Neural cell (in vitro differentiated cells): ENCODE data around the gene PTPRT. TPM values are rescaled to one million over a fixed set of nuclear protein-coding genes. Genes with fewer than 3 reads are reported as not detected.

Experiments used
- H2AFZ ChIP-seq: fragments of 200-600, 300-800 bp; sonication (generic), shearing (Covaris generic); 2 replicates; pipeline ENCODE4 v1.6.0; 2014; ENCODE audit warnings: low read depth, mild to moderate bottlenecking, antibody characterized with exemption, low read length, moderate library complexity
- H3F3A ChIP-seq: fragments of 200-600 bp; shearing (Covaris generic); 2 replicates; pipeline ENCODE4 v1.6.1; 2016; ENCODE audit warnings: mild to moderate bottlenecking, moderate library complexity, mixed read lengths, antibody characterized with exemption, low read length; ENCODE audit not compliant: insufficient read depth, poor library complexity, severe bottlenecking
- H3K27ac ChIP-seq: fragments of 200-600, 300-800 bp; sonication (generic), shearing (Covaris generic); 2 replicates; pipeline ENCODE4 v1.5.1; 2014; ENCODE audit warnings: mild to moderate bottlenecking, low read length, moderate library complexity
- H3K27me3 ChIP-seq: fragments of 300-800, 200-600 bp; sonication (generic), shearing (Covaris generic); 2 replicates; pipeline ENCODE4 v1.6.0; 2014; ENCODE audit warnings: mild to moderate bottlenecking, low read depth, low read length, moderate library complexity; ENCODE audit not compliant: insufficient read depth
- H3K36me3 ChIP-seq: fragments of 300-800, 200-600 bp; sonication (generic), shearing (Covaris generic); 2 replicates; pipeline ENCODE4 v1.5.1; 2014; ENCODE audit warnings: mild to moderate bottlenecking, antibody characterized with exemption, low read length, moderate library complexity; ENCODE audit not compliant: insufficient read depth
- H3K4me2 ChIP-seq: fragments of 300-800, 200-600 bp; sonication (generic), shearing (Covaris generic); 2 replicates; pipeline ENCODE4 v1.6.0; 2014; ENCODE audit warnings: mild to moderate bottlenecking, low read length
- H3K4me3 ChIP-seq: fragments of 300-800, 200-600 bp; sonication (generic), shearing (Covaris generic); 2 replicates; pipeline ENCODE4 v1.5.1; 2014; ENCODE audit warnings: mild to moderate bottlenecking, low read length, moderate library complexity
- H3K79me2 ChIP-seq: fragments of 200-600 bp; shearing (Covaris generic); replicated peaks from 2 replicates; pipeline ENCODE4 v1.6.0; 2014; ENCODE audit warnings: mild to moderate bottlenecking, low read length, moderate library complexity; ENCODE audit not compliant: insufficient read depth
- H3K9ac ChIP-seq: fragments of 300-800, 200-600 bp; sonication (generic), shearing (Covaris generic); 2 replicates; pipeline ENCODE4 v1.6.1; 2016; ENCODE audit warnings: mild to moderate bottlenecking, low read length, mixed read lengths
- H3K9me2 ChIP-seq: fragments of 200-600 bp; shearing (Covaris generic); 2 replicates; pipeline ENCODE4 v1.6.1; 2016; ENCODE audit warnings: mild to moderate bottlenecking, low read length, mixed read lengths; ENCODE audit not compliant: insufficient read depth
- H3K9me3 ChIP-seq: fragments of 200-600, 300-800 bp; sonication (generic), shearing (Covaris generic); 2 replicates; pipeline ENCODE4 v1.6.1; 2016; ENCODE audit warnings: mild to moderate bottlenecking, mixed run types, low read length, moderate library complexity, mixed read lengths
- H4K20me1 ChIP-seq: fragments of 200-600 bp; shearing (Covaris generic); 2 replicates; pipeline ENCODE4 v1.6.1; 2016; ENCODE audit warnings: mild to moderate bottlenecking, mixed run types; ENCODE audit not compliant: insufficient read depth
- EP300 ChIP-seq: fragments of 450-650 bp; conservative IDR thresholded peaks from 2 replicates; pipeline ENCODE4 v1.6.1; 2014; ENCODE audit warnings: antibody characterized with exemption, mild to moderate bottlenecking, moderate library complexity; ENCODE audit not compliant: poor library complexity, severe bottlenecking
- EZH2 ChIP-seq: fragments of 200-600, 300-800 bp; shearing (Covaris generic), sonication (generic); IDR thresholded peaks from 2 replicates; pipeline ENCODE4 v1.6.1; 2014; ENCODE audit warnings: antibody characterized with exemption, low read length, borderline replicate concordance, mild to moderate bottlenecking; ENCODE audit not compliant: insufficient read depth, poor library complexity, severe bottlenecking
- MXI1 ChIP-seq: fragments of 450-650 bp; conservative IDR thresholded peaks from 2 replicates; pipeline ENCODE4 v1.6.1; 2014; ENCODE audit warnings: antibody characterized with exemption, mild to moderate bottlenecking; ENCODE audit not compliant: poor library complexity, severe bottlenecking
- POLR2AphosphoS5 ChIP-seq: IDR thresholded peaks from 2 replicates; pipeline ENCODE4 v1.6.1; 2012
- RAD21 ChIP-seq: fragments of 450-650 bp; conservative IDR thresholded peaks from 2 replicates; pipeline ENCODE4 v1.6.1; 2014; ENCODE audit warnings: antibody characterized with exemption, mild to moderate bottlenecking, moderate library complexity
- SMC3 ChIP-seq: fragments of 450-650 bp; conservative IDR thresholded peaks from 2 replicates; pipeline ENCODE4 v1.6.1; 2014; ENCODE audit warnings: antibody characterized with exemption, mild to moderate bottlenecking, moderate library complexity; ENCODE audit not compliant: poor library complexity
- TAF1 ChIP-seq: IDR thresholded peaks from 2 replicates; pipeline ENCODE4 v1.6.1; 2012; ENCODE audit warnings: low read depth
- polyA plus RNA-seq: library from polyadenylated mRNA; depleted of rRNA; stranded (reverse); fragments of >200 nt; gene quantifications from 2 replicates; pipeline ENCODE4 v1.2.3, GENCODE V29; 2014
- TF ChIP-seq, protein P1 (sequence below): IDR thresholded peaks from 2 replicates; pipeline ENCODE4 v1.6.1; 2012; ENCODE audit warnings: borderline replicate concordance
- TF ChIP-seq, protein P2 (sequence below): fragments of 450-650 bp; IDR thresholded peaks from 2 replicates; pipeline ENCODE4 v1.5.1; 2014; ENCODE audit warnings: antibody characterized with exemption, mild to moderate bottlenecking, moderate library complexity; ENCODE audit not compliant: poor library complexity, severe bottlenecking

The PTPRT gene
- polyA plus RNA-seq, 1 donor from 2014 or later: 9.2 TPM

DNA sequence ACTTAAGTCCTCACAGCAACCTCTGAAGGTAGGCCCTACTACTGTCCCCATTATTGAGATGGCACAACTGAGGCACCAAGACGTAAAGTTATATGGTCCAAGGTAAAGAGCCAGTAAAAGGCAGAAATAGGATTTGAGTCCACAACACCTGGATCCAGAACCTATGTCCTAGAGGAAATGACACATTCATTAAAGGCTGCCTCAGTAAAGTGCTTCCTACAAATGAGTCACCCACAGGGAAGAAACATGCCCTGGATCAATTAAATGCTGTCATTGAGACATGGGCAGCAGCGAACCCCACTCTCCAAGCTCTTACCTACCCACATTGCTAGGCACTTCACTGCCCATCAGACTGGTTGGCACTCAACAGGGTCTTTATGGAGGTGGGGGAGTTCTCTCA is 600.9 kb downstream of the PTPRT start (continued):
- no peak for TF ChIP-seq EZH2

DNA sequence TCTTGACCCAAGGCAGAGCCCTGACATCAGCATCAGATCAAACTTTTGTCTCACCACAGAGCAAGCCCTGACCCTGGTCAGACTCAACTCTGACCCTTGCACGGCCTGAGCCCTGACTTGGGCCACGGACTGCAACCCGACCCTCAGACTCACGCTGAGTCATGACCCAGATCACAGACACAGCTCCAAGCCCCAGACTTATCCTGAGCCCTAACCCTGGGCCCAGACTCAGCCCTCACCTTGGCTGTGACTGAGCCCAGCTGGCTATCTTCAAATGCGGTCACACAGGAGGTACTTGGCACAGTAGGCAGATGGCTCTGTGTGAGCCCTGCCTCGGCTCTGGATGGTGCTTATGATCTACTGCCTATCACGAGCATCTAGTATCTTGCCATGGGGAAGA is 602.3 kb downstream of the PTPRT start:
- Histone ChIP-seq H3K27me3 (no peaks in the 10 kb centered on the region), H3K9me2 (no peaks in the 10 kb centered on the region), H4K20me1 (no peaks in the 10 kb centered on the region), H3K4me2 (no peak overlapping the region), H3K36me3 (no peaks in the 10 kb centered on the region), H3K27ac (no peak overlapping the region), H3K79me2 (no peaks in the 10 kb centered on the region), H3K9me3 (no peaks in the 10 kb centered on the region), H3F3A (no peaks in the 10 kb centered on the region), H3K4me3 (no peak overlapping the region), H2AFZ (no peak overlapping the region), H3K9ac (no peak overlapping the region)
- no peak for TF ChIP-seq TAF1
- TF ChIP-seq EP300: no peak
- no peak for TF ChIP-seq SMC3
- TF ChIP-seq, protein P1, sequence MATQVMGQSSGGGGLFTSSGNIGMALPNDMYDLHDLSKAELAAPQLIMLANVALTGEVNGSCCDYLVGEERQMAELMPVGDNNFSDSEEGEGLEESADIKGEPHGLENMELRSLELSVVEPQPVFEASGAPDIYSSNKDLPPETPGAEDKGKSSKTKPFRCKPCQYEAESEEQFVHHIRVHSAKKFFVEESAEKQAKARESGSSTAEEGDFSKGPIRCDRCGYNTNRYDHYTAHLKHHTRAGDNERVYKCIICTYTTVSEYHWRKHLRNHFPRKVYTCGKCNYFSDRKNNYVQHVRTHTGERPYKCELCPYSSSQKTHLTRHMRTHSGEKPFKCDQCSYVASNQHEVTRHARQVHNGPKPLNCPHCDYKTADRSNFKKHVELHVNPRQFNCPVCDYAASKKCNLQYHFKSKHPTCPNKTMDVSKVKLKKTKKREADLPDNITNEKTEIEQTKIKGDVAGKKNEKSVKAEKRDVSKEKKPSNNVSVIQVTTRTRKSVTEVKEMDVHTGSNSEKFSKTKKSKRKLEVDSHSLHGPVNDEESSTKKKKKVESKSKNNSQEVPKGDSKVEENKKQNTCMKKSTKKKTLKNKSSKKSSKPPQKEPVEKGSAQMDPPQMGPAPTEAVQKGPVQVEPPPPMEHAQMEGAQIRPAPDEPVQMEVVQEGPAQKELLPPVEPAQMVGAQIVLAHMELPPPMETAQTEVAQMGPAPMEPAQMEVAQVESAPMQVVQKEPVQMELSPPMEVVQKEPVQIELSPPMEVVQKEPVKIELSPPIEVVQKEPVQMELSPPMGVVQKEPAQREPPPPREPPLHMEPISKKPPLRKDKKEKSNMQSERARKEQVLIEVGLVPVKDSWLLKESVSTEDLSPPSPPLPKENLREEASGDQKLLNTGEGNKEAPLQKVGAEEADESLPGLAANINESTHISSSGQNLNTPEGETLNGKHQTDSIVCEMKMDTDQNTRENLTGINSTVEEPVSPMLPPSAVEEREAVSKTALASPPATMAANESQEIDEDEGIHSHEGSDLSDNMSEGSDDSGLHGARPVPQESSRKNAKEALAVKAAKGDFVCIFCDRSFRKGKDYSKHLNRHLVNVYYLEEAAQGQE: no peak
- no peak for TF ChIP-seq RAD21
- no peak for TF ChIP-seq EZH2

DNA sequence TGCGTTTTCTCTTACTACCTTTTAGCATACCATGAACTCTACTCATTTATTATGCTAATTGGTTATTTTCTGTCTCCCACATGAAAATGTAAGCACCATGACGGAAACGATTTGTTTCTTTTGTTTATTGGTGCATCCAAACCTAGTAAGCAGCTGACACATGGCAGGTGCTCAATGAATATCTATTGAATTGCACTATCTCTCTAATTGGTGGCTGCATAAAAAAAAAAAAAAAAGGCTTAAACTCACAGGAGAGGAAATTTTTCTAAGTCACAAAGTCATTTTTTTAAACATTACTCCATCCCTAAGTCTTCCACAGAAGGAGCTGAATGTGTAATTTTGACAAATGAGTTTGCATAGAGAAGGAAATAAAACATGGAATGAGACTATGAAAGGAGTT is 608.4 kb downstream of the PTPRT start:
- Histone ChIP-seq H3K9me2 (no peaks in the 10 kb centered on the region), H3F3A (no peaks in the 10 kb centered on the region), H2AFZ (no peak overlapping the region), H3K9me3 (no peaks in the 10 kb centered on the region), H3K4me2 (no peak overlapping the region), H3K79me2 (no peaks in the 10 kb centered on the region), H3K4me3 (no peak overlapping the region), H4K20me1 (no peaks in the 10 kb centered on the region), H3K9ac (no peak overlapping the region), H3K27me3 (no peaks in the 10 kb centered on the region), H3K36me3 (no peaks in the 10 kb centered on the region), H3K27ac (no peak overlapping the region)
- TF ChIP-seq EZH2: no peak
- no peak for TF ChIP-seq SMC3
- TF ChIP-seq, protein P2, sequence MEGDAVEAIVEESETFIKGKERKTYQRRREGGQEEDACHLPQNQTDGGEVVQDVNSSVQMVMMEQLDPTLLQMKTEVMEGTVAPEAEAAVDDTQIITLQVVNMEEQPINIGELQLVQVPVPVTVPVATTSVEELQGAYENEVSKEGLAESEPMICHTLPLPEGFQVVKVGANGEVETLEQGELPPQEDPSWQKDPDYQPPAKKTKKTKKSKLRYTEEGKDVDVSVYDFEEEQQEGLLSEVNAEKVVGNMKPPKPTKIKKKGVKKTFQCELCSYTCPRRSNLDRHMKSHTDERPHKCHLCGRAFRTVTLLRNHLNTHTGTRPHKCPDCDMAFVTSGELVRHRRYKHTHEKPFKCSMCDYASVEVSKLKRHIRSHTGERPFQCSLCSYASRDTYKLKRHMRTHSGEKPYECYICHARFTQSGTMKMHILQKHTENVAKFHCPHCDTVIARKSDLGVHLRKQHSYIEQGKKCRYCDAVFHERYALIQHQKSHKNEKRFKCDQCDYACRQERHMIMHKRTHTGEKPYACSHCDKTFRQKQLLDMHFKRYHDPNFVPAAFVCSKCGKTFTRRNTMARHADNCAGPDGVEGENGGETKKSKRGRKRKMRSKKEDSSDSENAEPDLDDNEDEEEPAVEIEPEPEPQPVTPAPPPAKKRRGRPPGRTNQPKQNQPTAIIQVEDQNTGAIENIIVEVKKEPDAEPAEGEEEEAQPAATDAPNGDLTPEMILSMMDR: no peak
- no peak for TF ChIP-seq POLR2AphosphoS5
- no peak for TF ChIP-seq MXI1
- TF ChIP-seq TAF1: no peak
- TF ChIP-seq EP300: no peak
